Stimulated activated CD4-positive, alpha-beta T cell treated with anti-CD3 and anti-CD28 coated beads, Interleukin-4, amount 100 ng/mL, for 1 hour (primary cell): ENCODE data around the gene ADO.

Experiments
- DNase-seq: peaks from one replicate; pipeline ENCODE4 v3.0.0-alpha.2; 2020

The ADO gene

DNA sequence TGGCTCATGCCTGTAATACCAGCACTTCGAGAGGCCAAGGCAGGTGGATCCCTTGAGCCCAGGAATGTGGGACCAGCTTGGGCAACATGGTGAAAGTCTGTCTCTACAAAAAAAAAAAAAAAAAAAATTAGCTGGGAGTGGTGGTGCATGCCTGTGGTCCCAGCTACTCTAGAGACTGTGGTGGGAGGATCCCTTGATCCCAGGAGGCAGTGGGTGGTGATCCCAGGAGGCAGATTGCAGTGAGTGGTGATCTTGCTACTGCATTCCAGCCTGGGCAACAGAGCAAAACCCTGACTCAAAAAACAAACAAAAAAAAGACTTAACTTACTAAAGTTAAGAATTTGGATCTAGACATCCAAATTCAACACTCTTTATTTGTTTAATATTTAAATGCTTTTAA lies 10.2 kb upstream of the ADO start:
- DNase-seq = no peak

DNA sequence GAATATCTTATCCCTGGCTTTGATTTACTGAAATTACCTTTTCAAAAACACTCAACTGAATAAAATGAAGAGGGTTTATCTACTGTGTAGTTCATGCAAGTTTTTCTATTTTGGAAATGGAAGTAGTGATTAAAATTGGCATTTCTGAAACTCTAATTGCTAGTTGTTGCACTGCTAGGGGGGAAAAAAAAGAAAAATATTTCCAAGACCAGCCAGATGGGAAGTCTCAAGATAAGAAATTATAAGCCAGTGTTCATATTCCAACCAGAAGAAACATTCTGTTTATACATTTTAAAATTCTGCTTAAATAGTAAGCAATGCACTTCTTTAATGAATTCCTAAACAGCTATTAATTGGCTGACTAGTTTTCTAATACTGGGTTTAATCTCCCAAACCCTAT lies 9.4 kb upstream of the ADO start:
- DNase-seq = no peak

DNA sequence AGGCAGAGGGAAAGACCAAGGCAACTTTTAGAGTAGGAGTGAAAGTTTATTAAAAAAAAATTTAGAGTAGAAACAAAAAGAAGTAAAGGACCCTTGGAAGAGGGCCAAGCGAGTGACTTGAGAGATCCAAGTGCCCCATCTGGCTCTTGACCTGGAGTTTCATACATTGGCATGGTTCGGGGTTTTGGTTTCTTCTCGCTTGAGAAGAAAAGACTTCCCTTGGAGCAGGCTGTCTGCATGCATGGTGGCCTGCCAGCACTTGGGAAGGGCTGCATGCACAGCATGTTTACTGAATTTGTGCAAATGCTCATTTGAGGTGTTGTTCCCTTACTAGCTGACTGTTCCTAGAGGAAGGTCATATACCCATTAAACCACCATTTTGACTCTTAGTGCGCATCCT lies 8.8 kb upstream of the ADO start:
- DNase-seq = no peak

DNA sequence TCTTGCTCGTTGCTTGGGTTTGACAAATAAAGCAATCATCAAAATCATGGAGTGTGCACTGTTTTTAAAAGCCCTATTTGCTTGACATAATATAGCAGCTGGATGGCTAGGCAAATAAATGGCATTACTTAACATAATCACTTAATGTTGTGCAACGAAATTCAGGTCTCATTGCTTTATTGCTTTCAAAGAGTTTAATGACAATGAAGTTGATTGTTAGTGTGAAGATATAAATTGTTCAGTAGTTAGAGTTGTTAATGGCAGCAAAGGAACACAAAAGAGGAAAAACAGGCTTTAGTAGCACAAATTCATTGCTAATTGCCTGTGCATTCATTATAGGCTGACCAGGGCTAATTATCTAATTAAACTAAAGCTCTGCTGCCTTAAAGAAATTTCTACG lies 7.6 kb upstream of the ADO start:
- no peak for DNase-seq

DNA sequence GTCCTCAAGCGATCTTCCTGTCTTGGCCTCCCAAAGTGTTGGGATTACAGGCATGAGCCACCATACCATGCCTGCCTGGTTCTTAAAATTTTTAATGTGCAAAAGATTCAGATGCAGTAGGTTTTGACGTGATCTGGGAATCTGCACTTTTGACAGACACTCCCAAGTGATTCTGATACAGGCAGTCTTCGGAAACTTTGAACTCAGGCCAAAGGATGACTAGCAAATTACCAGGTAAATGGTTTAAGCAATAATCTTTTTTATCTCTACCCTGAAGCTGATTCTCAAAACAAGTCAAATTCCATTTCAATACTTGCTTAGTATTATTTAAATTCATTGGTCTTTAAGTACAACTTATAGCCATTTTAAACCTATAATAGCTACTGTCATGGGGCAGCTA lies 2.6 kb upstream of the ADO start:
- DNase-seq = no peak

DNA sequence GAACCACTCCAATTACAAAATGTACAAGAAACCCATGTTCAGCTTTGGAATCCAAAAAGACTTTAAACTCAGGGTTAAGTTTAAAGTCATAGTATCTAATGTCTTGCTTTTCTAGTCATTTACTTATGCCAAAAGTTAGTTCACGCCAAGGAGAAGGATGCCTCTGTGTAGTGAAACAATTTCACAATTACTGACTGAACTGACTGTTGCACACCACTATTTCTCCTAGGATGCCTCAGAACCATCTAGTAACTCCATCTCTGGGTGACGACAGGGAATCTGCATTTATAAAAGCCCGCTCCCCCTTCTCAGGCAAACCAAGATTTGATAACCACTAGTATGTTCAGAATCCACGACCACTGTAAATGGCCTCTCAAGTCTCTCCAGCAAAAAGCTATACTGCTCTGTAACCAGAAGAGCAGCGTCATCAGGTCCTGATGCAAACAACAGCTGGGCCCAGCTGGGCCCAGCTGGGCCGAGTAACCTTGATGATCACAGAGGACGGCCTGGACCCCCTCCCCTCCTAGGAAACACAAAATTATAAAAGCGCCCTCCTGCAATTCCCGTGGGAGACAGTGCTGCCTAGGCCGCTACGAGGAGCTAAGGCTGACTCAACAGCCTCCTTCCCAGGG lies 680 bp upstream of the ADO start:
- DNase-seq = no peak

DNA sequence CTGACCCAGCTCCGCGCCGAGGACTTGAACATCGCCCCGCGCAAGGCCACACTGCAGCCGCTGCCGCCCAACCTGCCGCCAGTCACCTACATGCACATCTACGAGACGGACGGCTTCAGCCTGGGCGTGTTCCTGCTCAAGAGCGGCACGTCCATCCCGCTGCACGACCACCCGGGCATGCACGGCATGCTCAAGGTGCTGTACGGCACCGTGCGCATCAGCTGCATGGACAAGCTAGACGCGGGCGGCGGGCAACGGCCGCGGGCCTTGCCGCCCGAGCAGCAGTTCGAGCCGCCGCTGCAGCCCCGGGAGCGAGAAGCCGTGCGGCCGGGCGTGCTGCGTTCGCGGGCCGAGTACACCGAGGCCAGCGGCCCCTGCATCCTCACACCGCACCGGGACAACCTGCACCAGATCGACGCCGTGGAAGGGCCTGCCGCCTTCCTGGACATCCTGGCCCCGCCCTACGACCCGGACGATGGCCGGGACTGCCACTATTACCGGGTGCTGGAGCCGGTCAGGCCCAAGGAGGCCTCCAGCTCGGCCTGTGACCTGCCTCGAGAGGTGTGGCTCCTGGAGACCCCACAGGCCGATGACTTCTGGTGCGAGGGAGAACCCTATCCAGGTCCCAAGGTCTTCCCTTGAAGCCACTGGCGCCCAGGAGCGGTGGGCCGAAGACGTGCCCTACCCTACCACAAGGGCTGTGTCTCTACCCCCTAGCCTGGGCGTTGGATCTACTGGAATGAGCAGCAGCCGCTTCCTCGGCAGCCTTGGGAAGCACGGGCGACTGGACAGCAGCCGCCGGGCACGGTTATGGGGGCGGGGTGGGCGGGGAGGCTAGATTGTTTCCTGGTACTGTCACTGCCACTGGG lies 945 bp downstream of the ADO start:
- DNase-seq = peak; percentile 7

DNA sequence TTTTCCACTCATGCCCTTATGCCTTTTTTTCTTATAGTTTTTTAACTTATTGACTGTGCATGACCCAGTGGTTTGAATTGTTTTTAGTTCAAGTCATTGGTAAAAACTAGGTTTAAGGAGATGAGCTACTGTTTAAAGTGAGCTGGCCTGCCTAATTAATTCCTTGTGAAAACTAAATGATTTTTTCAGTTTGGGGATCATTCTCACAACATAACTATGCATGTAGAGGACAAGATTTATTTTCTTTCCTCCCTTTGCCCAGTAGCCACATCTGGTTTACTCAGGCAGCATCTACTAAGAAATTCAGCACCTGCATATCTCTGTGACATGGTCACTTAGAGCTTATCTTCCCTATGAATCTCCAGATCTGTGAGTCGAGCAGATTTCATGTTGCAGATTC lies 1.7 kb downstream of the ADO start:
- no peak for DNase-seq

DNA sequence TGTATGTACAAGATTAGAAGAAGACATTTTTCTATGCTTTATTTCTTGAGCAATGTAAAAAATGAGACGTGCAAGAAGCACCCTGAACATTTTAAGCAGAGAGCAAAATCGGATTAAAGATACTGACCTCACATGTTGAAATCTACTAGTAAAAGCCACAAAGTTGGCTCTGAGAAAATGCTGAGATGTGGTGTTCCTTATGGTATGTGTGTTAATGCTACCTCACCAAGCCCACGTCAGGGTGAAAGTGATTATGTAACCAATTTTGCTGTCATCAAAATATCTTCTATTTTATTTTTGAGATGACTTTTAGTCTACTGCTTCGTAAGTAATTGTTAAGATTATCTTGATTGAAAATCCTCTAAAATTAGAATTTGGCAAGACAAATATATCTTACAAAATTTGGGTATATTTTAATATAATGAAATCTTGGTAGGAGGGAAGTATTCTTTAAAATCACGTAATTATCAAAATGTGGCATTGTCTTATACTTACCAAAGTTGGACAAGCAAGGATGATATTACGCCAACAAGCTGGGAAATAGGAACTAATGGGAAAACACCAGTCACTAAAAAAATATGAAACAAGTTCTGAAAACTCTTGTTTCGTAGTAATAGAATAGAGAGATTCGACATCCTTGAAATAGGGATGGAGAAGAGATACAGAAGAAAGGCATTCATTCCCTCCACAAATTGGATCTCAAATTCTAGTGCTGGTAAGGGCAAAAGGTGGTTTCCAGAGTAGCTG lies 5.8 kb downstream of the ADO start:
- no peak for DNase-seq

DNA sequence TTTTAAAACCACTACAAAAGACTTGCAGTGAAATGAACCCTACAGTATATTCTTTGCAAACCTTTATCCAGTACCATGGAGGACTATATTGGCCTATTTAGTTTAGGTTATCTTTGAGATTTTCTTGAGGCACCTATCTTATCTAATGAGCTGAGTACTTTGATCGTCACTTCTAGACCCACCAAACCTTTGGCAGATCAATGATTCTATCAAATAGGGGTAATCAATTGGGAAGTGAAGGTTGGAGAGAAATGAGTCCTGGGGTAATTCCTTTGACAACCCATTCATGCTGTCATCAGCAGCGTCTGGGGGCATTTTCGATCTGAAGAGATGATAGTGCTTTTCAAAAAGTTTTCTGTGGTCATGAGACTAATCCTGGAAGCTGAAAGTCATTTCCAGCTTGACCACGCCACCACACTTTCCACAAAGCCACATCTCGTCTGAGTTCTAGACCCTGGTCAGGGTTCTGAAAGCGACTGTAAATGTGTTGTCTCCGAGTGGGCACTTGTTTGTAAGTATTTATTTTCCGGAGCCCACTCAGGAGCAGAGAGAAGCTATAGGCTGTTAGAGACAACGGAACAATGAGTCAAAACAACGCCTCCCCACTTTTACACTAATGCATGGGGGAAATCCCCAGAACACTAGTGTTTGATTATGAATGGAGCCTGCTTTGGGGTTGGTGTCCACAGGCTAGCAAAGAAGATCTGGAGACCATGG lies 6.8 kb downstream of the ADO start:
- peak; percentile 60 for DNase-seq

DNA sequence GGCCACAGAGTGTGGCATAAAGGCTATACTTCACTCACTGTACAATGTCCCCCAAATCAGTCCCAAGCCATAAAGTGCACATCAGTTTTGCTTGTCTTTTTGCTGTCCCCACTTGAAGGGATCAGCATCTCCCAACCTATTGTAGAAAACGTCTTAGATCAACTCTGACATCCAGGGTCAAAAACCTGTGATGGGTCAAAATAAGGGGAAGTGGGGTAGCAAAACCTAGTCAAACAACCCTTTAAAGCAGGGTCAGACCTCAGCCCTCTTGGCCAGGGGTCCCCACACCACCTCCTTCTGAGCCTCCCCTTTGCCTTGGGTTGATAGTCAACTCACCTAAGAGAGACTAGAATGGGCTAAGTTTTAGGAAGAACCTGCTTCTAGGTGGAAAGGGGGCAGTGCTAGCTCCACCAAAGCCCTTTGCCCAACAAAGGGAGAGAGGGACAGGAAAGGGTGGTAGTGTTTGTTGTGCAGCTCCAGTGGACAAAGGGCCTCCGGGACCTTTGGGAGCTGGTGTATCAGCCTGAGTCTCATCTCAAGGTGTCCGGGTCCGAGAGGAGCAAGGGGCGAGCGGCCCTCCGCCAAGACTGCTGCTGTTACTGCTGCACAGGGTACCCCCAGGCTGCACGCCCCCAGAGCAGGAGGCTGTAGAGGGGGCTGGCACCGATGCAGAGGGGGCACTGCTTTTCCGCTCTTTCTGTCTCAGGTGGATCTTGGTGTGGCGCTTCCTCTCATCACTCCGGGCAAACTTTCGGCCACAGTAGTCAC lies 8.3 kb downstream of the ADO start:
- peak; percentile 6 for DNase-seq

DNA sequence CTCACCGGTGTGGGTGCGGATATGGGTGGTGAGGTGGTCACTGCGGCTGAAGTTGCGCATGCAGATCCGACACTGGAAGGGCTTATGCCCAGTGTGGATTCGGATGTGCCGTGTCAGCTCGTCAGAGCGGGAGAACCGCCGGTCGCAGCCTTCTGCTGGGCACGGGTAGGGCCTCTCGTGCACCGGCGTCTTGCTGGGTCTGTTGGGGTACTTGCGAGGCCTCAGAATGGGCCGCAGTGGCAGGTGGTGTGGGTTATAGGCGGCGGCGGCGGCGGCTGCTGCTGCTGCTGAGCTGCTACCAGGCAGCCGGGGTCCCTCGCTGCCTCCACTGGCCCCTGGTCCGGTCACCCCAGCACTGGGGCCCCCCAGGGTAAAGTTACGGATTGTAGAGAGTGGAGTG lies 8.9 kb downstream of the ADO start:
- DNase-seq = peak; percentile 9

DNA sequence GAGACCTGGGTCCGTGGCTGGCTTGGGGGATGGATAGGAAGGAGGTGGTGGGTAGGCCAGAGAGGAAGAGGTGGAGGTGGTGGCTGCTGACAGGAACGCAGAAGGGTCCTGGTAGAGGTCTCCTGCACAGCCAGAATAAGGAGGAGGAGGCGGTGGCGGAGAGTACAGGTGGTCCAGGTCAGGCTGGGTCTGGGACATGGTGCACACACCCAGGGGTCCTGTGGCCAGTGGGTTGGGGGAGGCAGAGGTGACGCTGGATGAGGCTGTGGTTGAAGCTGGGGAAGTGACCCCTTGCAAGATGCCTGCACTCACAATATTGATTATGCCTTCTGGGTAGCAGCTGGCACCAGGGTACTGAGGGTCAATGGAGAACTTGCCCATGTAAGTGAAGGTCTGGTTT lies 9.5 kb downstream of the ADO start:
- peak; percentile 6 for DNase-seq

DNA sequence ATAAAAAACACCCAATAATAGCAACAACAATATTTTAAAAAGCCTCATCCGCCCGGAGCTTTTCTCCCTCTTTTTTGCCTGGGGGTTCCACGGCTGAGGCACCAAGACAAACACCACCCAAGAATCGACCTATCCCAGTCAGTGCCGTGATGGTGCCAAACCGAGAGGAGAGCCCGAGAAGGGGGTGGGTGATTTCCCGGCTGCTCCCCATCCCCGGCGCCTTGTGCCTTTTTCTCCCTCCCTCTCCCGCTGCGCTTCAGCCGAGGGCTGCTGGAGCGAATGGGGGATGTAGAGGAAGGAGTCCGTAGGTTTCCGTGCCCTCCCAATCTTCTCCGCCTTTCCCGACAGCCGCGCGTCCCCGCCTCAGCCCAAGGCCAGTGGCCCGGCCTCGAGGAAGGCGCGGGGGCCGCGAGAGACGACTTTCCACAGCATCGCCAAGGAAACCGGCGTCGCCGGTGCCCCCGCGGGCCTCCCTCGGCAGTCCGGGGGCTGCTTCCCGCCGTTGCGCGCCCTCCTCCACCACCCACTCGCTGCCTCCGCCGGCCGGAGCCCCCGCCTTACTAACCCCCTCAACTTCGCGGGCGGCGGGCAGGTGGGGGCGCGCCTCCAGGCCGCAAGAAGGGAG lies 10.3 kb downstream of the ADO start:
- no peak for DNase-seq

DNA sequence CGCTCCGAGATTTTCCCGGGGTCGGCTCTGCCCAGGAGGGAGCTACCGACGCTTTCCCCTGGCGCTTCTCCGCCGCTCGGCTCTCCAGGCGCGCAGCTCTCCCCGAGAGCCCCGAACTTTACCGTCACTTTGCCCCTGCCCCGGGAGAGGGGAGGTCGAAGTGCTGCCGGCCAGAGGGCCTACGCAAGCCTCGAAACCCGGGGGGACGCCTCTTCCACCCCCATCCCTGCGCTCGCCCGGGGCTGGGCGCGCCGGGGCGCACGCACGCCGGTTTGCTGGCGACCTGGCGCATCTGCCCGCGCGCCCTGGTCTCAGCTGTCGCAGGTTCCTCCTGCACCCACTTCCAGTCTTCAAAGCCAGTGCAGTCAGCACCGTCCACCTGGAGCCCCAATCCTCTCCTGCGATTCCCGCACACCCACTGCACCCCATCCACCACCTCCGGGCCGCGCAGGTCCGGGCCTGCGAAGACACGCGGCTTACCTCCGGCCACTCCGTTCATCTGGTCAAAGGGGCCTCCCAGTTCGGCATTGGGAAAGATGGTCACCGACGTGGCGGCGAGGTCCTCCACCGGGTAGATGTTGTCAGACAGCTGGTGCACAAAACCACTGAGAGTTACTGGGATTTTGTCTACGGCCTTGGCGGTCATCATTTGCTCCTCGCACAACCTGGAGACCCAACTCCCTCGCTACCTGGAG lies 11.0 kb downstream of the ADO start:
- peak; percentile 48 for DNase-seq

DNA sequence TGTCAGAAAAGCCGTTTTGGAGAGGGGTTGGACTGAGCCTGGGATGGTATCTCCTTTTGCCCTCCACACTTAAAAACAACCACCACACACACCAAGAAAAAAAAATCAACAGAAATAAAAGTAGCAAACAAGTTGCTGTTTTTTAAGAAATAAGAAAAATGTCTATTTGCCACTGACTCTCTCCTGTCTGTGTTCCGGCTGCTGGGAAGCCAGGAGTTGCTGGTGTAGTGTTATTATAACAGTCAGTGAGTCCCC lies 11.5 kb downstream of the ADO start:
- DNase-seq = no peak

DNA sequence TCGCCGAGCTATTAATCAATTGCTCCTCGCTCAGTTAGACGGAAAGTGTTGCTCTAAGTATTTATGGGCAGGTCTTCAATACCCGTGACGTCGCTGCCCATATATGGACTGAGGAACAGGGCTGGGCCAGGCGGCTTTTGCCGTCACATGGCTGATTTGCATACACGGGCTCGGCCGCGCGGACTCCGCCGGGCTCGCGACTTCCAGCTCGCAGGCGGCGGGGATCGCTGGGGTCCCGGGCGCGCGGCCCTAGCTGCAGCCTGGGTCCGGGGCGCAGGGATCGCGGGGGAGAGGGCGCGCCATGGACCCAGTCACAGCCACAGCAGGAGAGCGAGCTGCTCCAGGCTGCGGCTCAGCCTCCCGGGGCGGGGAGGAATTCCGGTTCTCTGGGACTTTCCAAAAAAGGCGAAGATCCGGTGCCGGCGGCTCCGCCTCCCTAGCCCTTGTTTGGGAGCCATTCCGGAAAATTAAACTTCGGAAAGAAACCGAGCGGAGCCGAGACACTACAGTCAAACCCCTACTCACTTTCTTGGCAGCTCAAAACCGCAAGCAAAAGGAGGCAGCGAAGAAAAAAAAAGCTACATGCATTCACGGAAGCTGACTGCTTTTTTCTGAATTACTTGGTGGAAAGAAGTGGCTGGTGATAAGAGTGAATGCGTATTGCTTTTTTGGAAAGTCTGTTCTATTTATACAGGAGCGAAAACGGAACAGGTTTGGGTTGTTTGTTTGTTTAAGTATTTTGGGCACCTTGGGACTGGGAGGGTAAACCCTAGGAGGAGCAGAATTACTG lies 12.0 kb downstream of the ADO start, which contains the start of gene EGR2:
Gene EGR2, minus strand, starts transcription at position 36 of the 790 bp plus-strand sequence. CDS start 337 bp downstream, outside the sequence.
- DNase-seq = peak; percentile 93

DNA sequence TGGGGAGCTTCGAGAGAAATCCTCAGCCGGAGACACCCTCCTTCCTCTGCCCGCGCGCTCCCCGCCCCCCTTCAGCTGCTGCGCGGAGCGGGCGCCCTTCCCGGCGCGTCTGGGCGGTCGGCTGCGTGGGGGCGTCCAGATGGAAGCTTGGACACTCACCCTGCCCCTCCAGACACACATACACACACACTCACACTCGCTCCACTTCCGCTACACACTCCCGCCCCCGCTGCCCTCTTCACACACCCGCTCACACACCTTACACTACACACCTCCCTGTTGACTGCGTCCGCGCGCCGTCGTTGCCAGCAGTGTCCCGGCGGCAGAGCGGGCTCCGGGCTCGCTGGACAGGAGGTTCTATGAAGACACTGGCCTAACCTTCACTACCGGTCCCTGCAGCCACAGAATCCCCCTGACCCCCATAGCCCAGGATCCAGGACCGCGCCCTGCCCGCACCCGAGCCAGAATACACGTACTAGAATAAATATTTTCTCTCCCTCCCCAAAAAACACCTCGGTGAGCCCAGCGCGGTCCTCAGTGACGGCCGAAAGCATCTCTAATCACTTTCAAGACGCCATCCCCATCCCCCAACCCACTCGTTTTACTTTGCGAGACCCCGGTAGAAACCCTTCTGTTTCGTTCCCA lies 12.7 kb downstream of the ADO start:
- peak; percentile 67 for DNase-seq

DNA sequence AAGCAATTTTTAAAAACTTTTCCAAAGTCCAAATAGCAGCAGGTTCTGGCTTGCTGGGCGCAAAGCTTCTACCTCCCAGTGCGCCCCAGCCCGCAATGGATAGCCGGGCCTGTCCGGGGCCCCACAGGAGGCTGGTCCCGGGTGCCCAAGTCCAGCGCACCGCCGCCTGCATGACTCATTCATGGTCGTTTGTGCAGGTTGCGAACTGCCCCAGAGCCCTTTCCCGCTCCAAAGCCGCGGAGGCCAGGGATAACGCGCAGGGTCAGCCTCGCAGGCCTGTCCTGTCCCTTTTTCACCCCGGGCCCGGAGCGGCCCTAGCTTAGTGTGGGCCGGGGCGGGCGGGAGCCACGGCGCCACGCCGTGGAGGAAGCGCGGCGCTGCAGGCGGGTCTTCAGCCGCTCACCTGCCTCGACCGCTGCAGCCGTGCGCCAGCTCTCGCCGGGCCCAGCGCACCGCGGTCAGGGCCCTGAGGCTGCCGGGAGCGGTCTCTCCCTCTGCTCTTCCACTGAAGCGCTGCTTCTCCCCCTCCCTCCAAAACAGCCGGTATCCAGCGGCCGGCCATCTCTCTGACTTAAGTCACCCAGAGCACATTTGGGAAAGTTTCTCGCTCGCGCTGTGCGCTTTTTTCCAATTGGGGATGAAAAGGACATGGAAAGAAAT lies 13.4 kb downstream of the ADO start:
- peak; percentile 74 for DNase-seq
